Vagina (tissue), 2 donors: Measurements from ENCODE around the gene ADK.

Experiments
- CTCF ChIP-seq, 3 experiments: fragments of 450-650 bp in 2 of 3; fragments of 200-600 bp in 1 of 3; sonication (generic) in 1 of 3; IDR thresholded peaks; one replicate each; pipeline ENCODE4 v1.5.1; 2017 to 2019; ENCODE audit warnings: antibody characterized with exemption in 3 of 3, mild to moderate bottlenecking in 2 of 3, moderate library complexity in 2 of 3
- POLR2A ChIP-seq, 2 donors: fragments of 450-650 bp; IDR thresholded peaks; one replicate each; pipeline ENCODE4 v1.6.1; 2017; ENCODE audit warnings: antibody characterized with exemption in 2 of 2, mild to moderate bottlenecking in 2 of 2, moderate library complexity in 2 of 2
- POLR2AphosphoS5 ChIP-seq, 2 donors: sonication (generic); formaldehyde crosslinking; IDR thresholded peaks; one replicate each; pipeline ENCODE4 v1.9.0; 2017; ENCODE audit warnings: antibody characterized with exemption in 2 of 2, mild to moderate bottlenecking in 2 of 2, low read depth in 1 of 2; ENCODE audit not compliant: insufficient read depth in 1 of 2

- TF ChIP-seq CTCF (IDR thresholded peaks at IDR 0.05) (no peak), POLR2AphosphoS5 (IDR thresholded peaks at IDR 0.05; ENCODE audit: insufficient read depth in 1 of 2, low read depth in 1 of 2) (no peak), POLR2A (IDR thresholded peaks at IDR 0.05) (no peak)
Measured at GRCh38 chr10:74514322-74514721, 363.3 kb downstream of the ADK start.
